Cardiac muscle cell (in vitro differentiated cells and primary cell): ENCODE data around the gene CXCL14. TPM values are rescaled to one million over a fixed set of nuclear protein-coding genes. Genes with fewer than 3 reads are reported as not detected.

Experiments
- DNase-seq, 2 donors: peaks; one replicate each; pipeline versions ENCODE4 v3.0.0 to v3.0.0-alpha.2; 2010 to 2017; ENCODE audit warnings: low read depth in 1 of 2, low spot score in 1 of 2
- H3K27ac ChIP-seq: fragments of 200-600 bp; sonication (generic); 2 replicates; pipeline ENCODE4 v1.5.1; 2016
- H3K27me3 ChIP-seq: fragments of 200-600 bp; sonication (generic); 2 replicates; pipeline ENCODE4 v1.6.0; 2016; ENCODE audit warnings: control low read depth
- H3K36me3 ChIP-seq: fragments of 200-600 bp; sonication (generic); 2 replicates; pipeline ENCODE4 v1.5.1; 2016; ENCODE audit warnings: control low read depth
- H3K4me1 ChIP-seq: fragments of 200-600 bp; sonication (generic); 2 replicates; pipeline ENCODE4 v1.8.1; 2017; ENCODE audit warnings: low read depth, mild to moderate bottlenecking, mixed run types
- H3K4me3 ChIP-seq: fragments of 200-600 bp; sonication (generic); 2 replicates; pipeline ENCODE4 v1.5.1; 2016; ENCODE audit warnings: mild to moderate bottlenecking
- H3K9me3 ChIP-seq: fragments of 200-600 bp; sonication (generic); 2 replicates; pipeline ENCODE4 v1.5.1; 2017; ENCODE audit warnings: low read depth, mild to moderate bottlenecking, control low read depth
- polyA plus RNA-seq: library from polyadenylated mRNA; unstranded; fragments of >200 nt; fragmentation: Nextera tagmentation; extraction: Ambion mirVana; gene quantifications from 2 replicates; pipeline ENCODE4 v1.2.1, GENCODE V29; 2016
- total RNA-seq: library from RNA; depleted of rRNA; stranded (reverse); fragments of >200 nt; gene quantifications from 2 replicates; pipeline ENCODE4 v1.2.3, GENCODE V29; 2016
- TF ChIP-seq, protein P1 (sequence below): IDR thresholded peaks from 2 replicates; pipeline ENCODE4 v1.5.1; 2012; ENCODE audit warnings: low read depth, mild to moderate bottlenecking, low read length

CXCL14 gene
- total and polyA plus RNA-seq, 2 experiments from 2014 or later: 1.2 to 1.9 TPM

DNA sequence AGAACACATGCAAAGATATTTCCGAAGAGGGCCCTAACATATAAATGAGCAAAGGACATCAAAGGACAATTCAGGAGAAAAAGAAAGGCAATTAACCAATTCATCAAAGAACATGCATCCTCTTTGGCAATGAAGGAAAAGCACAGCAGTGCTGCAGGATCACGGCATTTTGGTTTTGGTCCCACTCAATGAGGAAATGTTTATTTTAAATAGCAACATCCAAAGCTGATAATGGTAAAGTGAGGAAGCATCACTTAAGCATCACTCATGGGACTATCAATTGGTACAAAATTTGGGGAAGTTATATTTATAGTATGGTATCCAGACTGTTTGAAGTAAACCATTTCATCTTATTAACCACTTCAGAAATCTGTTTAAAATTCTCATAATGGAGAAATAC is 5.5 kb upstream of the CXCL14 start:
- Histone ChIP-seq H3K4me3 (no peak overlapping the region), H3K27me3 (peaks cover 29% of the 10 kb centered on the region), H3K27ac (no peak overlapping the region), H3K36me3 (no peaks in the 10 kb centered on the region), H3K4me1 (no peaks in the 10 kb centered on the region), H3K9me3 (no peaks in the 10 kb centered on the region)
- no peak for DNase-seq
- TF ChIP-seq, protein P1, sequence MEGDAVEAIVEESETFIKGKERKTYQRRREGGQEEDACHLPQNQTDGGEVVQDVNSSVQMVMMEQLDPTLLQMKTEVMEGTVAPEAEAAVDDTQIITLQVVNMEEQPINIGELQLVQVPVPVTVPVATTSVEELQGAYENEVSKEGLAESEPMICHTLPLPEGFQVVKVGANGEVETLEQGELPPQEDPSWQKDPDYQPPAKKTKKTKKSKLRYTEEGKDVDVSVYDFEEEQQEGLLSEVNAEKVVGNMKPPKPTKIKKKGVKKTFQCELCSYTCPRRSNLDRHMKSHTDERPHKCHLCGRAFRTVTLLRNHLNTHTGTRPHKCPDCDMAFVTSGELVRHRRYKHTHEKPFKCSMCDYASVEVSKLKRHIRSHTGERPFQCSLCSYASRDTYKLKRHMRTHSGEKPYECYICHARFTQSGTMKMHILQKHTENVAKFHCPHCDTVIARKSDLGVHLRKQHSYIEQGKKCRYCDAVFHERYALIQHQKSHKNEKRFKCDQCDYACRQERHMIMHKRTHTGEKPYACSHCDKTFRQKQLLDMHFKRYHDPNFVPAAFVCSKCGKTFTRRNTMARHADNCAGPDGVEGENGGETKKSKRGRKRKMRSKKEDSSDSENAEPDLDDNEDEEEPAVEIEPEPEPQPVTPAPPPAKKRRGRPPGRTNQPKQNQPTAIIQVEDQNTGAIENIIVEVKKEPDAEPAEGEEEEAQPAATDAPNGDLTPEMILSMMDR: no peak

DNA sequence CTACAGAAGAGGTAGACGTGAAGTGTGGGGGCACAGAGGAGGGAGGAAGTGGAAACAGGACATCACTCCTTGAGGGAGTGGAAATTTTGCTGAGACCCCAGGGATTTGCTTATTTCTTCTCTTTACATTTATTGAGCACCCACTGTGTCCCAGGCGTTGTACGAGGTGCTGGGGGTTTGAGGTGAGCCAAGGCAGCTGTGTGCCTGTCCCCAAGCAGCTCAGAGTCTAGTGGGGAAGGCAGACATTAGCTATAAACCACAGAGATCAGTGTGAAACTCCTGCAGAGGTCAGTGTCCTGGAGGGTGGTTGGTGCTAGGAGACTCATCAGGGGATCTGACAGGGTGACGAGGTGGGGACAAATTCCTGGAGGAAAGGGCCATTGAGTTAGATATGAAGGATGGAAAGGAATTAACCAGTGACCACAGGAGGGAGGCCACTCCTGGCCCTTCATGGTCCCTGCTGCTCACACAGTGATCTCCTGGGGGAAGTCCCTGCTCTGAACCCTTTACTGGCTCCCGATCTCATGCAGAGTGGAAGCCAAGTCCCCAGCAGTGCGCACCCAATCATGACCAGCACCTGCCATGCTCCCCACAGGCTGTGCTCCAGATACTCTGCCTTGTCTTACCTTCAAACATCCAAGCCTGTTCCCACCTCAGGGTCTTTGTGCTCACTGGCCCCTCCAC is 3.4 kb upstream of the CXCL14 start:
- Histone ChIP-seq H3K9me3 (no peaks in the 10 kb centered on the region), H3K4me1 (no peaks in the 10 kb centered on the region), H3K27ac (no peak overlapping the region), H3K4me3 (no peak overlapping the region), H3K36me3 (no peaks in the 10 kb centered on the region), H3K27me3 (peaks cover 49% of the 10 kb centered on the region)
- TF ChIP-seq, protein P1: no peak
- DNase-seq: no peak

- peak overlapping the region; percentile 19 for H3K4me3 ChIP-seq
- H3K27ac ChIP-seq: no peak overlapping the region
- TF ChIP-seq, protein P1: no peak
- DNase-seq: no peak
- no peaks in the 10 kb centered on the region for H3K9me3 ChIP-seq
- no peaks in the 10 kb centered on the region for H3K4me1 ChIP-seq
- H3K36me3 ChIP-seq: no peaks in the 10 kb centered on the region
- H3K27me3 ChIP-seq: peaks cover 58% of the 10 kb centered on the region
These were observed 496 bp downstream of the CXCL14 start for GRCh38 chr5:135578305-135578684.

DNA sequence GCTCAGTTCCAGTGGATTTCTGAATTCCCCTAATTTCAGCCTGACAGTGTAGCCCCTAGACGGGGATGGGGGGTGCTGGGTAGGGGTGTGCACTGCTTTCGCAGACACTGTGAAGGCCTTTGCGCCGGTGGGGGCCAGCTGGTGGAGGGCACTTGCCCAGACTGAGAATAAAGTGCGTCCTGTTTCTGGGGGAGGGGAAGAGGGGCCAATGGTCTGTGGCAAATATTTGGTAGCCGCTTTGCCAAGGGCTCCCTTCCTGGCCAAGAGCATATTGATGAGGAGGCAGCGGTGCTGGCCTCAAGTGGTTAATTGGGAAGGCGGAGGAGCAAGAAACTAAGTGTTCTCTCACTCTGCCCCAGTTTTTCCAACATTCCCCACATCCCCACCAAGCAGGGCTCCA is 1.4 kb downstream of the CXCL14 start:
- Histone ChIP-seq H3K27ac (no peak overlapping the region), H3K4me1 (no peaks in the 10 kb centered on the region), H3K4me3 (no peak overlapping the region), H3K27me3 (peaks cover 52% of the 10 kb centered on the region), H3K36me3 (no peaks in the 10 kb centered on the region), H3K9me3 (no peaks in the 10 kb centered on the region)
- no peak for DNase-seq
- TF ChIP-seq, protein P1: no peak

DNA sequence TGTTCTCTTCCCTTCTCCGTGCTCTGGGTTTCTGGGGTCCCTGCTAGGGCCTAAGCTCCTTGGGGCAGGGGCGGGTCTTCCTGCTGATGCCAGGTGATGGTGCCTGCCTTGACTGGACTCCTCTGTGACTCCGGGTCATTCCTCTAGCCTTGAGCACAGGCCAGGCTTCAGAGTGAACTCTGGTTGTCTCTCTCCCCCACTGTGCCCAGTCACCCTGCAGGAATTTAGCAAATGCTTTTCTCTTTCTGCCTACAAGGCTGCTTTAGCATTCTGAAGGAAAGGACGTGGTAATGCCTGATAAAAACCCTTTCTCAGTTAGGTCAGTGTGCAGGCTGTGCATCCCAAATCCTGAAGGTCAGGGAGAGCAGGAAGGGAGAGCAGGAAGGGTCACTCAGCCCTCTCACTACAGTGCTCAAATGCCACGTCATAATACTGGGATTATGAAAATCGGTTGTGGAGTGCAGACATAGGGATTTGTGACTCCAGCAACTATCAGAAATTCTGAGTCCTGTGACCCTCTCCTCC is 2.7 kb downstream of the CXCL14 start:
- H3K9me3 ChIP-seq: no peaks in the 10 kb centered on the region
- H3K4me1 ChIP-seq: no peaks in the 10 kb centered on the region
- peaks cover 51% of the 10 kb centered on the region for H3K27me3 ChIP-seq
- no peak overlapping the region for H3K27ac ChIP-seq
- H3K36me3 ChIP-seq: no peaks in the 10 kb centered on the region
- no peak overlapping the region for H3K4me3 ChIP-seq
- peak in 1 of 2 donors; percentile 31 for DNase-seq
- TF ChIP-seq, protein P1: no peak
